ENCODE measurements around the gene RRN3.
"Not testable (repeated sequence)": the region's sequence is repeated elsewhere in the genome, so short reads cannot be mapped to it uniquely, and the experiment has no call there.

RRN3 gene

DNA sequence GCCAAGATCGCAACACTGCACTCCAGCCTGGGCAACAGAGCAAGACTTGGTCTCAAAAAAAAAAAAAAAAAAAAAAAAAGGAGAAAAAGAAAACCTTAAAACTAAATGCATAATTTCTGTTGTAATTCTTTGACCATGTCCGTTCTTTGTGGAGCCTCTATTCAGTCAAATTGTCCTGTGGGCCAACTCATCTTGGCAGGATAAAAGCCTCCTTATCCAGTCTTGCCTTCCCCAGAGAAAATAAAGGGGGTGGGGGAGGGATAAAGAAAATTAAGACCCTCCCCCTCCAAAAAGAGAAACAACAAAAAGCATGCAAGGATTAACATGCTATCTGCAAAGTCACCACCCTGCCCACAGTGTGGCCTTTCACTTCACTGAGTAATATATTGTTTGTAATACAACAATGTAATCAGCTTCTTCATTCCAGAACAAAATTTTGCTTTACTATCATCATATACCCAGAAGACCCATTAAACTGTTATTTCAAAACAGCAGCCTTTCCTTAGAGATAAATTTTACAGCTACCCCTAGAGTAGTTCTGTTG is 5.4 kb upstream of the RRN3 start:
- DNase-seq, result not testable (repeated sequence)

DNA sequence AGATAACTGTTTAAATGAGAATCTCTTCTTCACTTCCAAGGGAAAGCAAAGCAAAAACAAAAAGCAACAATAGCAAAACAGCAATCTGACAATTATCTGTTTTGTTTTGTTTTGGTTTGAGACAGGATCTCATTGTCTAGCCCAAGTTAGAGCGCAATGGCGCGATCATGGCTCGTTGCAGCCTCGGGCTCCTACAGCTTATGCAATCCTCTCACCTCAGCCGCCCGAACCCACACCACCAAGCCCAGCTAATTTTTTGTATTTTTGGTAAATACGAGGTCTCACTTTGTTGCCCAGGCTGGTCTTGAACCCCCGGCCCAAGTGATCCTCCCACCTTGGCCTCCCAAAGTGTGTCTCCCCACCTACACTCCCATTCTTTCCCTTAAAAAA is 2.5 kb upstream of the RRN3 start:
- DNase-seq, result not testable (repeated sequence)

DNA sequence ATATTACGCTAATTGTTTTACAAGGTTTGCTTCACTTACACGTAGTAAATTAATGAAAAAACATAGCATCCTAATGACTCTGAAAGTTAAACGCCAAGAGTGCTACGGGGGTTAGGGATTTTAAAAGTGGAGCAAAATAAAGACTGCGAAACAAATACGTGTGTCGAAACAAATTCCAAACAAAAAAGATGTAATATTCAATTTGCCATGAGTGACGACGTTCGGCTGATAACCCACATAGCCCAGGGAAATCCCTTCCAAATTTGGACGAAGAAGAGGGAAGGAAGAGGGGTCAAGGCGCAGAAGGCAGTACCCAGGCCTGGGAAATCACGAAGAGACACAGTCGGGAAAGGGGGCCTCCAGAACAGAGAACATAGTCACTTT is 509 bp downstream of the RRN3 start:
- DNase-seq, result not testable (repeated sequence)

DNA sequence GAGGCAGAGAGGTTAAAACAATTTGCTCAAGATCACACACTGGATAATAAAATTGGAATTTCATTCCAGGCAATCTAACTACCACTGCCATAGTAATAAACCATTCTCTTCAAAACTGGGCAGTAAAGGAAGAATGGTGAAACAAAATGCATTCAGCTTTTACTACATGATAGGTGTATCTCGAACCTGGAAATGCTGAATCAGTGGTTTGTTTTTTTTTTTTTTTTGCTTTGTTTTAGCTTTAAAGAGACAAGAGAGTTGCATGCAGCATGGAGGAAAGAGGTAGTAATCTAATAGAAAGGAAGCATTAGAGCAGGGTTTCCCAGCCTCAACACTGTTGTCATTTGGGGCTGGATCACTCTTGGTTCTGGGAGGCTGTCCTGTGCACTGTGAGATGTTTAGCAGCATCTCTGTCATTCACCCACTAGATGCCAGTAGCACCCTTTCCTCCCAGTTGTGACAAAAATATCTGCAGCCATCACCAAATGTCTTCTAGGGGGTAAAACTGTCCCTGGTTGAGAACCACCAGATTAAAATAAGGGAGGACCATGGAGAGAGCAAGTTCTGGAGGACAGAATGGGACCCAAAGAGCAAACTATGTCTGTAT is 3.3 kb downstream of the RRN3 start:
- DNase-seq, result not testable (repeated sequence)

DNA sequence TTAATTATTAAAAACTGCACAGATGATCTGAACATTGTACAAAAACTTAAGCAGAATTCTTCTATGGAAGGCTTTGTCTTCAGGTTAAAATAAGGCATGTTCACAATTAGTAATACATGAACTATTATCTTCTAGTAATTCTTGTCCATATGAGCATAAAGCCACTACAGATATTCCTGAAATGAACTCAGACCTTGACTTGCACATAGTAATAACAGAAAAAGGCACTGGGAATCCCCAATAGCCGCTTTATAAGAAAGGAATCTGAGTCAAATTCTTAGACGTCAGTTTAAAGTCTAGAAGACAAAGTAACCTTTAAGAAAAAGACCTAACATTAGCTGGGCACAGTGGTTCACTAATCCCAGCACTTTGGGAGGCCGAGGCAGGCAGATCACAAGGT is 11.3 kb downstream of the RRN3 start:
- not testable (repeated sequence) for DNase-seq

DNA sequence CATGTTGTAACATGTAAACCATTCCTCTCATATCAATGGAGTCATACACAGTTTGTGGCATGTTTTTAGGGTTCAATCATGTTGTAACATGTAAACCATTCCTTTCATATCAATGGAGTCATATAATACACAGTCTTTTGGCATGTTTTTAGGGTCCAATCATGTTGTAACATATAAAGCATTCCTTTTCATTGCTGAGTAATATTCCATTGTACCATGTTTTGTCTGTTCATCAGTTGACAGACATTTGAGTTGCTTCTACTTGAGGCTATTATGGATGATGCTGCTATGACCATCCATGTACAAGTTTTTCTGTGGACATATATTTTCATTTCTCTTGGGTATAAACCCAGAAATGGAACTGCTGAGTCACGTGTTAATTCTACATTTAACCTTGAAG is 13.2 kb downstream of the RRN3 start:
- not testable (repeated sequence) for DNase-seq

DNA sequence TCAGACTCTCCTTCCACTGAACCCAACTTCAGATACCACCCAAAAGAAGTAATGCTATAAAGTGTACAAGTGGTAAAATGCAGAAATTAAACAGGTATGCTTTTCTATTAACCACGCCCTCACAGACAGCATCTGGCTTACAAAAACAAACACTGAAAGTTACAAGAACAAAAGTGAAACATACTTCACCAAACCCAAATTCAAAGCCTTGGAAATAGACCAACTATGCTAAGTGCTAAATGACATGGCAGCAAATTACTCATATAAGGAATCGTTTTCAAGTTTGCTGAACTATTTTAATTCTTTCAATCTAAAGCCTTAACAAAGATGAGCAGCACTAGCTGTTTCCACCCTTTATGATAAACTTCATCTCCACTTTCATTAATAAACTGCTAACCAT is 17.9 kb downstream of the RRN3 start:
- not testable (repeated sequence) for DNase-seq

DNA sequence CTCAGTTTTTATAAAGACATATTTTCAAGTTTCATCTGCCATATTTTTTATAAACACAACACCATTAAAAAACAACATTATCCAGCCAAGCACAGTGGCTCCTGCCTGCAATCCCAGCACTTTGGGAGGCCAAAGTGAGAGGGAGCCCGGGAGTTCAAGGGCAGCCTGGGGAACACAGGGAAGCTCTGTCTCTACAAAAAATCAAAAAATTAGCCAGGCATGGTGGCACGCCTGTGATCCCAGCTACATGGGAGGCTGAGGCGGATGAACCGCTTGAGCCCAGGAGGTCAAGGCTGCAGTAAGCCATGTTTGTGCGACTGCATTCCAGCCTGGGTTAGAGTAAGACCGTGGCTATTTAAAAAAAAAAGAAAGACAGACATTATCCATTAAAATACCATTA is 21.0 kb downstream of the RRN3 start:
- DNase-seq, result no peak

DNA sequence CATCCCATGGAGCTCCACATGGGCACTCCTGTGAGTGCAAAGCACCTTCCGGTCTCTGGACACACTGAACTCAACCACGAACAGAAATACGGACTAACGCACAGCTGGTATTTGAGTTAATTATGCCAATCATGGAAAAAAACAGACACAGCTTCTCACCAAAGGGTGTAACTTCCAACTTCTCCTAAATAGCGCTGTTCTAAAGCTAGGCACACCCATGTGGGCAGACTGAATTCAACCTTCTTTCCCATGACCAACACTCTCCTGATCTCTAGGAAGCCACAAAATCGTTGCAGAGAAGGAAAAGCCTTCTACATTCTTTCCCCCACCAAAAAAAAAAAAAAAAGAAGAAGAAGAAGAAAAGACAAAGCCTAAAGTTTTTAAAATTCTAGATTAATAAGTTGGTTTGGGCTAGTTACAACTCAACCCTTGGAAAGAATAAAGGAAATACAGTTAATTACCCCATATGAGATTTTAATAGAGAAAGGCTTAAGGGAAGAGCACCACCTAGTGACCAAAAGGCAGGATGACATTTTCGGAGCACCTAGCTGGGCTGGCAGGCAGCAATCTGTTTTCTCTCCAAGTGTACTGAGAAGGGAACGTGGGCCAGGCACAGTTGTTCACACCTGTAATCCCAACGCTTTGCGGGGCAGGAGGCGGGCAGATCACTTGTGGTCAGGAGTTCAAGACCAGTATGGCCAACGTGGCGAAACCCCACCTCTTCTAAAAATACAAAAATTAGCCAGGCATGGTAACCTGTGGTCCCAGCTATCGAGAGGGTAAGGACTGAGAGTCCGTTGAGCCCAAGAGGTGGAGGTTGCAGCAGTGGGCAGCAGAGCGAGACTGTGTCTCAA is 21.9 kb downstream of the RRN3 start:
- not testable (repeated sequence) for DNase-seq

DNA sequence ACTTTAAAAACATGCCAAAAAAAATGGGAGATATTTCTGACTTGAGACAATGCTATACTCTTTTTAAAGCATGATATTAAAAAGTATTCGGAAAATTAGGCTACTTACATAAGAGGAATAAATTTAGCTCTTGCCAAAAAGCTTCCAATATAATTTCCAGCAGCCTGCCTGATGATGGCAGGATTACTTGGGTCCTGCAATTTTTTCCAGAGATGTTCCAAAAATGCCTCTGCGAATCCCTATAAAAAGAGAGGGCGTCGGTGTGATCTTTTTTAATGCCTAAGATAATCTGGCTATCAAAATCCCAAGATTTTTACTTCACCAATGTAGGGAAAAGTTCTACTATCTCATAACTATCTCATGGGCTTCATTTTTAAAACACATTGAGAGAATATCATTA is 23.1 kb downstream of the RRN3 start:
- not testable (repeated sequence) for DNase-seq

DNA sequence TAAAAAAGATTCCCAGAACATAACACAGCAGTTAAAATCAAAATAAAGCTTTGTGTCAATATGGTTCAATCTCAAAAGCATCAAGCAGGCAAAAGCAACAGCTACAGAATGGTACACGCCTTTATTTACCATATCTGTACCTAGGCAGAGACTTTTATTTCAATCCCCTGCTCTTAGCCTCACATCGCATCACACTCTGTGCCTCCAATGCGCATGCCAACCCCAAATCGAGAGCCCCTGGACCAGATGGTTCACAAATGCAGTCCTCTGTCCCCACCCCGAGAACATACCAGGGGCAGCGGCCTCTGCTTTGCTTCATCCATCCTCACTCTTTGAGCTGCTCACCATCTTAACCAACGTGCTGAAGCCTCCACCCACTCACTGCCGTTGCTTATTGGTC is 27.4 kb downstream of the RRN3 start:
- DNase-seq, result not testable (repeated sequence)

DNA sequence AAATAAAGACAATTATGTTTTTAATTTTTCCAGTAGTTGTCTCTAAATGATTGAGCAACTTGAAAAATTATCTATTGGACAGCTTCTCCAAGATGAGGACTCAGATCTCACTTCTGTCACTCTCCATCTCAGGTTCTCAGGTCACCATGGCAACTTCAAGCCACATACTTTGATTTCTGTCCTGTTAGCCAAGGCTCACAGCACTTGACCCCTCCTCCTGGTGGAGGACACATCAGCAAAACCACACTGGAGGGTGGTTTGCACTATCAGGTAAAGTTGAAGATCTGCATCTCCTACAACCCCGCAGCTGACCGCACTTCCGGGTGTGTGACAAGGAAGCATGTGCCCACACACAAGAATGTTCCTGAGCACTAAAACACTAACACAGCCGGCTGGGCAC is 28.1 kb downstream of the RRN3 start:
- not testable (repeated sequence) for DNase-seq

DNA sequence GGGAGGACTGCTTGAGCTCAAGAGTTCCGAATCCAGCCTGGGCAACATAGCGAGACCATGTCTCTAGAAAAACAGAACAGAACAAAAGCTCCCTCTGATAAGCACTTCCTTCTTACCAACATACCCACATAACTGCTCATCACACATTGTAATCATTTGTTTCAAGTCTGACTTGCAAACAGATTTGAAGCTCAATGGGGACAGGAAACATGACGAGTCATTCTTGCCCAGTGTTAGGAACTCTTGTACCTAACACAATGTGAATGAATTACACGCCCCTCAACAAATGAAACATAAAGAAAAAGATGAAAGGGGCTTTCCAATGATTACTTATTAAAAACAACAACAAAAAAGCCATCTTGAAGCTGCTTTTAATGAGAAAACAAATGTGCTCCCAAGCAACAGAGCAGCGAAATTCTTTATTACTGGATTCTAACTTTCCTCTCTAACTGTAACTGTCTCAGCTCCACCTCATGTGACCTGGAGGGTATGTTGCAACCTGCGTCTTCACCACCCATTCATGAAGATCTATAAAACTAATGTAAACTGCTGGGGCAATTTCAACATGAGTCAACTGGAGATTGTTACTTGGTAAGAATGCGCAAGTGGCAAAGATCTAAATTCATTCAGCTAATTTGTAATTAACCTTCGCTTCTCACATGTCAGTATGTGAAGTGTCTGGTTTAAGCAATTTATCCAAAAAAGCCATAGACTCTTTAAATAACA is 31.8 kb downstream of the RRN3 start:
- DNase-seq, result not testable (repeated sequence)

DNA sequence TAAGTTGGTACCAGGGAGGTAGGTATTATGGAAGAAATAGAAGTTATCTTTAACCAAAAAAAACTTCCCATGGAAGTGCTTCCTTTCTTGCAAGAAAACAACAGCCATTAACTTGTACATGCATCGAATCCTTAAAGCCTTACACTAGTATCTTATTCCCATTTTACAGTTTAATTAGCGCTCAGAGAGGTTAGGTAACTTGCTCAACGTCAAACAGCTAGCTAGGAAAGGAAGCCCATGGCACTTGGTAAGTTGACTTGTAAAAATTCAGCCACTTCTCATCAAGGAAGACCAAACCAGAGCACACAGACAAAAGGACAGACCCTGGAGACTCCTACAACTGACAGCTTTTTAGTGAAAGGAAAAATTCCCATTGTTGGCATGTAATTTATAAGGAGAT is 34.7 kb downstream of the RRN3 start:
- DNase-seq, result no peak

DNA sequence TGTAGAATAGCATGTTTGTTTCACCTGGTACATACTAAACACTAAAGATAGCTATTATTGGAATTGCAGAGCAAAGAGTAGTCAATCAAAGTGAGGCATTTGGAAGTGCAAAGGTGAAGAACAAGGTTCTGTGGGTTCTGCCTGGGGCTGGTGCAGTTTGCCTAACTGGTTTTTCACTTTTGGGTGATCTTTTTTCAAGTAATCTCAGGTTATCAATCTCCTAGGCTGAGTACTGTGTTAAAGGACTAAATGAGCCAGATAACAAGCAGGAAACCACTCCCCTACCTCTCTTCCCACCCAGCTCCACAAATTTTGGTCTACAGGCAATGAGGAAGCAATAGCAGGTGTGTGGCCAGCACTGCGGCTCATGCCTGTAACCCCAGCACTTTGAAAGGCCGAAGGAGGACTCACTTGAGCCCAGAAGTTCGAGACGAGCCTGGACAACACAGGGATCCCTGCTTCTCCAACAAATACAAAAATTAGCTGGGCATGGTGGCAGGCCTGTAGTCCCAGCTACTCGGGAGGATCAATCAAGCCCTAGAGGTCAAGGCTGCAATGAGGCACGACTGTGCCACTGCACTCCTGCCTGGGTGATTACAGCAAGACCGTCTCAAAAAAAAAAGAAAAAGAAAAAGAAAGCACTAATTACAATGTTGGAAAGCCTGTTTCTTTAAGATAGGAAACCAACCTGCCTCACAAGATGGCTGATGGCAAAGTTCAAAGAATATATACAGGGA is 36.2 kb downstream of the RRN3 start:
- DNase-seq, result no peak

DNA sequence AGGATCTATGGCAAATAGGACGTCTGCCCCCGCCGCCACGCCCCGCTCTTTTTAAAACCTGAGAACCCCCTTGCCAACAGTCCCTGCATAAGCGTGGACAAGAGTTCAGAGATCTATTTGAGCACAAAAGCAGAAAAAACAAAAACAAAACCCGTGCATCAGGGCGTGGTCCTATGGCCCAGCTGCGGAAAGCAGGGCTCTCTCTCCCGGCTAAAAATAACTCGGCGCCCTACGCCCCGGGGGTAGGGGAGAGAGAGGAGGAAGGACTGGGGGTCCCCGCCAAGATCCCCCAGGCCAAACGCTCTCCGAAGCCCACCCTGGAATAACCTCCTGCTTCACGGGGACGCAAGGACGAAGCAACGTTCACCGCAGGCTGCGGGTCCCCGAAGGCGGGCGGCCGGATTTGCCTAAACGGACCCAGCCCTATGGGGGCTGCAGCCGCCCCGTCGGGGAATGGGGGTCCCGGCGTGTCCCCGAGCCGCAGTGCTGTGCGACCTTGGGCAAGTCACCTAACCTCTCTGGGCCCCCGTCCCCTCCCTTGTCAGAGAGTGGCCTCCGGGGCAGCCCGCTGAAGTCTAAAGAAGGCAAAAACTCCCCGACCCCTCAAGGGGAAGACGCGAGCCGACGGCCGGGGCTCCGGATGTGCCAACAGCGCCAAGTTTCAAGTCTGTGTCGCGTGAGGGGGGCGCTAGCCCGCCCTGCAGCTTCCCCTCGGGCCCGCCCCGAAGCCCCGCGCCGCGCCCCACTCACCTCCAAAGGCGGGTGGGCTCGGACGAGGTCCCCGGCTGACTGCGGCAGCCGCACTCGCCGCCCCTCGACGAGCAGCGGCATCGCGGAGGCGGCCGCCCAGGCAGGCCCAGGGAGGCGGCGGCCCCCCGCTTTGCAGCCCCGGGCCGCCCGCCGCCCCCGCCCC is 38.7 kb downstream of the RRN3 start:
- DNase-seq, result peak in 1 of 2 experiments; percentile 33

DNA sequence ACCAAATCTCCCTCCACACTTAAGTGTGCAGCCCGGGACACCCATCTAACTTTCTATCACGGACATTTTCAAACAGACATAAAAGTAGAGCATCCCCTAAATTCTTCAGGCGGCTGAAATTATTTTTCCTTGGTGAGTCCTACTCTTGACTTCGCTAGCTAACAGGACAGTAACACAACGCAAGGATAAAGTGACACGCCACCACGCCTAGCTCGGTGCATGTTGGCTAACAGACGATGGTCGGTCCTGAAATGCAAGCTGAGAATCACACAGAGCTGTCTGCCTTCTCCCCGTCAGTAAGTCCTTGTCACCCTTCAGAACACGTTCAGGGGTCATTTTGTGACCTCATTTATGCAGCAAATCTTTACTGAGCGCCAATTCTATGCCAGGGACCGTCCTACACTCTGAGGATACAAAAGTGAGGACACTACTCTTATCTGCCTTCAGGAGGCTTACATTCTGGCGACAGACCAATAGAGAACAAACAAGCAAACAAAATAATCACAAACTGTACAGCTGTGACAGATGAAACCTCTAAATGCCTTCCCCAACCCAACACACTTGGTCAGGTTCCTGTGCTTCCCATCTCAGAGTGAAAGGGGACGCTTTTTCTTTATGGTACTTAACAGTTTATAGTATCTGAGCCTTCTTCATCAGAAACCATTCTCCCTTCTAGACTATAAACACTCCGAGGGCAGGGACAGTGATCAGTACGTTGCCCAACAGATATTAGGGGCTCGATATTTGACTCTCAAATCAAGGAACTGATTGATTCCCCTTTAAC is 39.5 kb downstream of the RRN3 start:
- DNase-seq, result no peak

DNA sequence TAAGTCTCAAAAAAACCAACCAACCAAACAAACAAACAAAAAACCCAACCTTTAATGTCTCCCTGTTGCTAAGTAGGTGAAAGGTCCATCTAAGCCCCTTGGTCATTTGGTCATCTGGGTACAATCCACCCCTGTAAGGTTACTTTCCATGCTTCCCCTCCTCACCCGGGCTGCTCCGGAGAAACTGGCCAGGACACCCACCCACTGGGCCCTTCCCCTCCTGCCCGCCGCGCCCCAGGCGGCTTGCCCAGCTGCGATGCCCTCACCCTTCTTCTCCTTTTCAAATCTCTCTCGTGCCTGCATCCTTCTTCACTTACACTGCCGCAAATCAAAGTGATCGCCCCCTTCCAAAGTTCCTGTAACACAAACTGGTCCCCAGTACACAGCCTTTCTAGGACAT is 40.2 kb downstream of the RRN3 start:
- no peak for DNase-seq

DNA sequence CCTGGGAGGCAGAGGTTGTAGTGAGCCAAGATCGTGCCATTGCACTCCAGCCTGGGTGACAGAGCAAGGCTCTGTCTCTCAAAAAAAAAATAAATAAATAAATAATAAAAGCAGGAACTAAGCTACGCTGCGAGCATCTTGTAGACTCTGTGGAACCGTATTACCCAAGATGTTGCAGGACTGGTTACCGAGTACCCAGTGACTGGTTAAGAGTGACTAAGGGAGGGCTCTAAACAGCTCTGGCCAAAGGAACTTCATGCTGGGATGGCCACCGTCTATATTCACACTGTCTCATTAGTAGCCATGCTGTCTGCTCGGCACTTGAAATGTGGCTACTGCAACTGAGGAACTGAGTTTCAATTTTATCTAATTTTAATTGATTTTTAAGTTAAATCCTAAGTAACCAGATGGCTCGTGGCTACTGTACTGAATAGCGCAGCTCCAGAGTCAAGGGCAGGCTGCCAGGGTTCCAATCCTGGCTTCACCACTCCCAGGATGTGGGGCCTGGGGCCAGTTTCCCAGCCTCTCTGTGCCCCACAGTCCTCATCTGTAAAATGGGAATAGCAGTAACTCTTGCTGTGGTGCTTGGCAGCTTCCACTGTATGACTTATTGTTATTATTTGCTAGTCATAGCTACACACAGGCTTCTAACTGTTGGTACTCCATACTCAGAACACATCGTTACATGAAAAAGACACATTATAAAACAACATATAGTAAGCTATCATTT is 41.2 kb downstream of the RRN3 start:
- DNase-seq, result no peak

DNA sequence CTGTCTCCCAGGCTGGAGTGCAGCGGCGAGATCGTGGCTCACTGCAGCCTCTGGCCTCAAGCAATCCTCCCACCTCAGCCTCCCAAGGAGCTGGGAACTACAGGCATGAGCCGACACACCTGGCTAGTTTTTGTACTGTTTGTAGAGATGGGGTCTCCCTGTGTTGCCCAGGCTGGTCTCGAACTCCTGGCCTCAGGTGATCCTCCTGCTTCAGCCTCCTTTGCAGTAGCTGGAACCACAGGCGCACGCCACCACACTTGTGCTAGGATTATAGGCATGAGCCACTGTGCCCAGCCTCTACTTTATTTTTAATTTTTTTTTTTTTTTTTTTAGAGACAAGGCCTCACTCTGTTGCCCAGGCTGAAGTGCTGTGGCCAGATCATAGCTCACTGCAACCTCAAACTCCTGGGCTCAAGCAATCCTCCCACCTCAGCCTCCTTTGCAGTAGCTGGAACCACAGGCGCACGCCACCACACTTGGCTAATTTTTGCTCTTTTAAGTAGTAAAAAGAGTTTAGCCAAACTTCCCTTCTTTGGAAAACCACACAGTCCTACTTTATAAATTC is 42.6 kb downstream of the RRN3 start:
- no peak for DNase-seq

All from SW 1271 (cell line).